Trophoblast cell (in vitro differentiated cells and primary cell): ENCODE results near the gene SMG1.
"Not testable (repeated sequence)": the region's sequence is repeated elsewhere in the genome, so short reads cannot be mapped to it uniquely, and the experiment has no call there.

Source experiments
- DNase-seq, 2 donors: peaks; one replicate each; pipeline ENCODE4 v3.0.0-alpha.2; 2016
- H2AFZ ChIP-seq: 2 replicates; pipeline ENCODE4 v1.6.1; 2013; ENCODE audit warnings: low read length, moderate library complexity, mild to moderate bottlenecking; ENCODE audit not compliant: insufficient read depth, poor library complexity
- H2AK5ac ChIP-seq: 2 replicates; pipeline ENCODE4 v1.6.1; 2013; ENCODE audit warnings: mild to moderate bottlenecking, low read length
- H2BK120ac ChIP-seq: 2 replicates; pipeline ENCODE4 v1.6.1; 2013; ENCODE audit warnings: low read length, mild to moderate bottlenecking, moderate library complexity; ENCODE audit not compliant: insufficient read depth, poor library complexity
- H2BK12ac ChIP-seq: 2 replicates; pipeline ENCODE4 v1.6.1; 2013; ENCODE audit warnings: mild to moderate bottlenecking, low read length, moderate library complexity
- H2BK5ac ChIP-seq: 2 replicates; pipeline ENCODE4 v1.6.1; 2013; ENCODE audit warnings: low read length, low read depth, moderate library complexity, mild to moderate bottlenecking; ENCODE audit not compliant: poor library complexity
- H3K14ac ChIP-seq: 2 replicates; pipeline ENCODE4 v1.6.1; 2013; ENCODE audit warnings: mild to moderate bottlenecking, low read length
- H3K18ac ChIP-seq: 2 replicates; pipeline ENCODE4 v1.6.1; 2013; ENCODE audit warnings: mild to moderate bottlenecking, low read length
- H3K23ac ChIP-seq: 2 replicates; pipeline ENCODE4 v1.6.1; 2013; ENCODE audit warnings: low read length
- H3K27ac ChIP-seq: 2 replicates; pipeline ENCODE4 v1.5.1; 2013; ENCODE audit warnings: low read depth, mild to moderate bottlenecking, inconsistent platforms, low read length, moderate library complexity
- H3K27me3 ChIP-seq: 2 replicates; pipeline ENCODE4 v1.6.1; 2013; ENCODE audit warnings: inconsistent platforms, mild to moderate bottlenecking, low read length, moderate library complexity; ENCODE audit not compliant: insufficient read depth
- H3K36me3 ChIP-seq, 2 experiments: 1 replicate in 1 of 2; 2 replicates in 1 of 2; pipeline ENCODE4 v1.6.1; 2013; ENCODE audit warnings: low read length in 2 of 2, mild to moderate bottlenecking in 2 of 2, moderate library complexity in 1 of 2; ENCODE audit not compliant: insufficient read depth in 2 of 2, control insufficient read depth in 1 of 2
- H3K4ac ChIP-seq: 2 replicates; pipeline ENCODE4 v1.6.1; 2013; ENCODE audit warnings: low read depth, mild to moderate bottlenecking, low read length, moderate library complexity
- H3K4me1 ChIP-seq, 2 experiments: 1 replicate in 1 of 2; 2 replicates in 1 of 2; pipeline ENCODE4 v1.6.1; 2013; ENCODE audit warnings: low read length in 2 of 2, mild to moderate bottlenecking in 2 of 2, moderate library complexity in 1 of 2; ENCODE audit not compliant: insufficient read depth in 2 of 2, control insufficient read depth in 1 of 2
- H3K4me2 ChIP-seq: 2 replicates; pipeline ENCODE4 v1.6.1; 2013; ENCODE audit warnings: inconsistent platforms, mild to moderate bottlenecking, low read length, moderate library complexity
- H3K4me3 ChIP-seq: 2 replicates; pipeline ENCODE4 v1.5.1; 2013; ENCODE audit warnings: mild to moderate bottlenecking, low read depth, low read length, inconsistent platforms
- H3K79me1 ChIP-seq: one replicate; pipeline ENCODE4 v1.6.1; 2013; ENCODE audit warnings: low read length
- H3K79me2 ChIP-seq: 2 replicates; pipeline ENCODE4 v1.6.1; 2013; ENCODE audit warnings: low read length, mild to moderate bottlenecking; ENCODE audit not compliant: control insufficient read depth, insufficient read depth, poor library complexity
- H3K9ac ChIP-seq: 2 replicates; pipeline ENCODE4 v1.6.1; 2013; ENCODE audit warnings: mild to moderate bottlenecking, low read length
- H3K9me3 ChIP-seq: 2 replicates; pipeline ENCODE4 v1.6.1; 2013; ENCODE audit warnings: low read depth, mild to moderate bottlenecking, control low read depth, inconsistent platforms, low read length; ENCODE audit not compliant: insufficient read depth
- H4K12ac ChIP-seq: 2 replicates; pipeline ENCODE4 v1.6.1; 2013; ENCODE audit warnings: low read depth, mild to moderate bottlenecking, low read length, moderate library complexity
- H4K8ac ChIP-seq: 2 replicates; pipeline ENCODE4 v1.6.1; 2013; ENCODE audit warnings: low read depth, mild to moderate bottlenecking, low read length, moderate library complexity
- H4K91ac ChIP-seq: one replicate; pipeline ENCODE4 v1.6.1; 2013; ENCODE audit warnings: low read depth, mild to moderate bottlenecking, low read length, moderate library complexity
- WGBS: extraction: QIAGEN DNeasy Blood & Tissue Kit; methylation state at CpG from one replicate; pipeline ENCODE4 v1.1.7; 2013; ENCODE audit warnings: missing lambda C conversion rate; ENCODE audit not compliant: insufficient read length, insufficient coverage; ENCODE audit errors: extremely low coverage; 5-methylcytosine and 5-hydroxymethylcytosine counted together

SMG1 gene

GRCh38 chr16:18909585-18909984 is 16.6 kb downstream of the SMG1 start:
- not testable (repeated sequence) for H3K9me3 ChIP-seq, H3K9ac ChIP-seq, H3K36me3 ChIP-seq, DNase-seq, H3K4me2 ChIP-seq, H3K4ac ChIP-seq, H2BK120ac ChIP-seq, H4K12ac ChIP-seq, H3K27me3 ChIP-seq, H2BK5ac ChIP-seq, H3K4me3 ChIP-seq, H3K23ac ChIP-seq, H3K4me1 ChIP-seq, H3K14ac ChIP-seq, H2AK5ac ChIP-seq, H2BK12ac ChIP-seq, H3K18ac ChIP-seq, H2AFZ ChIP-seq, H3K79me1 ChIP-seq, H3K27ac ChIP-seq, H4K8ac ChIP-seq, H4K91ac ChIP-seq, H3K79me2 ChIP-seq
- WGBS = no CpG with 5 or more reads among the region's 2 CpGs

GRCh38 chr16:18908716-18909115 is 17.5 kb downstream of the SMG1 start:
- peak overlapping the region; percentile 93 for H3K4ac ChIP-seq
- not testable (repeated sequence) for H3K9me3 ChIP-seq, H3K9ac ChIP-seq, H3K14ac ChIP-seq, H3K18ac ChIP-seq, H2AFZ ChIP-seq, H2BK5ac ChIP-seq, H3K27ac ChIP-seq, H3K79me2 ChIP-seq, H3K4me2 ChIP-seq, H4K91ac ChIP-seq, H2AK5ac ChIP-seq, H4K12ac ChIP-seq, H3K79me1 ChIP-seq, H3K27me3 ChIP-seq, H3K4me1 ChIP-seq, H3K36me3 ChIP-seq, H3K23ac ChIP-seq, H2BK120ac ChIP-seq, H2BK12ac ChIP-seq, H3K4me3 ChIP-seq, H4K8ac ChIP-seq
- no CpG with 5 or more reads among the region's 12 CpGs for WGBS
- peak; percentile 64 to 92 for DNase-seq

- not testable (repeated sequence) for H3K9ac ChIP-seq, H3K27me3 ChIP-seq, H3K23ac ChIP-seq, H2AFZ ChIP-seq, H3K18ac ChIP-seq, H4K12ac ChIP-seq, H3K14ac ChIP-seq, H3K79me1 ChIP-seq, H2BK5ac ChIP-seq, H2BK12ac ChIP-seq, H4K8ac ChIP-seq, H3K4me2 ChIP-seq, H2BK120ac ChIP-seq, H2AK5ac ChIP-seq, H3K4me3 ChIP-seq, H4K91ac ChIP-seq, H3K79me2 ChIP-seq, H3K9me3 ChIP-seq, H3K27ac ChIP-seq, H3K36me3 ChIP-seq, H3K4me1 ChIP-seq
- DNase-seq = peak in 1 of 2 donors; percentile 33
- no CpG with 5 or more reads among the region's 7 CpGs for WGBS
- peak overlapping the region; percentile 36 for H3K4ac ChIP-seq
These were observed 23.4 kb downstream of the SMG1 start for GRCh38 chr16:18902778-18903177.

GRCh38 chr16:18902044-18902443 is 24.2 kb downstream of the SMG1 start:
- DNase-seq, H2BK12ac ChIP-seq, H3K14ac ChIP-seq, H2AFZ ChIP-seq, H3K9ac ChIP-seq, H4K8ac ChIP-seq, H3K4me2 ChIP-seq, H3K9me3 ChIP-seq, H3K23ac ChIP-seq, H3K4ac ChIP-seq, H3K4me1 ChIP-seq, H3K79me1 ChIP-seq, H4K91ac ChIP-seq, H2AK5ac ChIP-seq, H3K4me3 ChIP-seq, H4K12ac ChIP-seq, H3K79me2 ChIP-seq, H3K27me3 ChIP-seq, H2BK120ac ChIP-seq, H3K18ac ChIP-seq, H2BK5ac ChIP-seq, H3K36me3 ChIP-seq, H3K27ac ChIP-seq: not testable (repeated sequence)
- no CpG with 5 or more reads among the region's 3 CpGs for WGBS
